Mesothelial cell of epicardium (in vitro differentiated cells): ENCODE measurements around the gene GASK1A. TPM values are rescaled to one million over a fixed set of nuclear protein-coding genes. Genes with fewer than 3 reads are reported as not detected.

ENCODE experiments used
- DNase-seq, 2 experiments: peaks; one replicate each; pipeline ENCODE4 v3.0.0; 2021; ENCODE audit warnings: low spot score in 2 of 2; ENCODE audit not compliant: unreplicated experiment in 2 of 2
- H3K27ac Mint-ChIP-seq: 2 replicates; pipeline ENCODE4 v1.8.0; 2021; ENCODE audit warnings: mixed read lengths
- H3K27me3 Mint-ChIP-seq: 2 replicates; pipeline ENCODE4 v1.8.0; 2021; ENCODE audit warnings: low read depth, mixed read lengths
- H3K36me3 Mint-ChIP-seq: 2 replicates; pipeline ENCODE4 v1.8.0; 2021; ENCODE audit warnings: mixed read lengths
- H3K4me1 Mint-ChIP-seq: 2 replicates; pipeline ENCODE4 v1.8.0; 2021; ENCODE audit warnings: mixed read lengths
- H3K4me3 Mint-ChIP-seq: 2 replicates; pipeline ENCODE4 v1.8.0; 2021; ENCODE audit warnings: mild to moderate bottlenecking, moderate library complexity, mixed read lengths
- H3K9me3 Mint-ChIP-seq: 2 replicates; pipeline ENCODE4 v1.8.0; 2021; ENCODE audit warnings: mixed read lengths
- total RNA-seq: library from RNA; stranded (reverse); gene quantifications from 3 replicates; pipeline ENCODE4 v1.2.1, GENCODE V29; 2021
- TF ChIP-seq, protein P1 (sequence below): fragments of 200-600 bp; sonication (generic); IDR thresholded peaks from one replicate; pipeline ENCODE4 v1.5.0; 2021; ENCODE audit warnings: antibody characterized with exemption; ENCODE audit not compliant: unreplicated experiment

The GASK1A gene
- total RNA-seq, 1 donor from 2014 or later: 1.6 TPM

DNA sequence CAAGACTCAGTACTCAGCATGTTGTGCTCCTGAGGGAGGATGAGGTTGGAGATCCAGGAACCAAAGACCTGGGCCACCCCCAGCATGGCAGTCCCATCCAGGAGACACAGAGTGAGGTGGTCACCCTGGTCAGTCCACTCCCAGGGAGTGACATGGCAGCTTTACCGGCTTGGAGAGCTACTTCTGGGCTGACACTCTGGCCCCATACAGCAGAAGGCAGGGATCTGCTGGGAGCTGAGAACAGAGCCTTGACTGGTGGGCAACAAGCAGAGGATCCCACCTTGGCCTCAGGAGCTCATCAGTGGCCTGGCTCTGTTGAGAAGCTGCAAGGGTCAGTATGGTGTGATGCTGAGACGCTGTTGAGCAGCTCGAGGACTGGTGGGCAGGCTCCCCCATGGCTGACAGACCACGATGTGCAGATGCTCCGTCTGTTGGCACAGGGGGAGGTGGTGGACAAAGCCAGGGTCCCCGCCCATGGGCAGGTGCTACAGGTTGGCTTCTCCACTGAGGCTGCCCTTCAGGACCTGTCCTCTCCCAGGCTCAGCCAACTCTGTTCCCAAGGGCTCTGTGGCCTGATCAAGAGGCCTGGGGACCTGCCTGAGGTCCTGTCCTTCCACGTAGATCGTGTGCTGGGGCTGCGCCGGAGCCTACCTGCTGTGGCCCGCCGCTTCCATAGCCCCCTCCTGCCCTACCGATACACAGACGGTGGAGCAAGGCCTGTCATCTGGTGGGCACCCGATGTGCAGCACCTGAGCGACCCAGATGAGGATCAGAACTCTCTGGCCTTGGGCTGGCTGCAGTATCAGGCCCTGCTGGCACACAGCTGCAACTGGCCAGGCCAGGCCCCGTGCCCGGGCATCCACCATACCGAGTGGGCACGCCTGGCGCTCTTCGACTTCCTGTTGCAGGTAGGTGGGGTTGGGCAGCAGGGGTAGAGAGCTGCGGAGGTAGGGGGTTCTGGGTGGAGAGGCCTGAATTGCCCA is 53.8 kb downstream of the GASK1A start:
- H3K4me1 Mint-ChIP-seq: no peaks in the 10 kb centered on the region
- no peaks in the 10 kb centered on the region for H3K36me3 Mint-ChIP-seq
- TF ChIP-seq, protein P1, sequence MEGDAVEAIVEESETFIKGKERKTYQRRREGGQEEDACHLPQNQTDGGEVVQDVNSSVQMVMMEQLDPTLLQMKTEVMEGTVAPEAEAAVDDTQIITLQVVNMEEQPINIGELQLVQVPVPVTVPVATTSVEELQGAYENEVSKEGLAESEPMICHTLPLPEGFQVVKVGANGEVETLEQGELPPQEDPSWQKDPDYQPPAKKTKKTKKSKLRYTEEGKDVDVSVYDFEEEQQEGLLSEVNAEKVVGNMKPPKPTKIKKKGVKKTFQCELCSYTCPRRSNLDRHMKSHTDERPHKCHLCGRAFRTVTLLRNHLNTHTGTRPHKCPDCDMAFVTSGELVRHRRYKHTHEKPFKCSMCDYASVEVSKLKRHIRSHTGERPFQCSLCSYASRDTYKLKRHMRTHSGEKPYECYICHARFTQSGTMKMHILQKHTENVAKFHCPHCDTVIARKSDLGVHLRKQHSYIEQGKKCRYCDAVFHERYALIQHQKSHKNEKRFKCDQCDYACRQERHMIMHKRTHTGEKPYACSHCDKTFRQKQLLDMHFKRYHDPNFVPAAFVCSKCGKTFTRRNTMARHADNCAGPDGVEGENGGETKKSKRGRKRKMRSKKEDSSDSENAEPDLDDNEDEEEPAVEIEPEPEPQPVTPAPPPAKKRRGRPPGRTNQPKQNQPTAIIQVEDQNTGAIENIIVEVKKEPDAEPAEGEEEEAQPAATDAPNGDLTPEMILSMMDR: no peak
- H3K27ac Mint-ChIP-seq: no peak overlapping the region
- H3K4me3 Mint-ChIP-seq: no peak overlapping the region
- H3K9me3 Mint-ChIP-seq: no peaks in the 10 kb centered on the region
- DNase-seq: no peak
- peaks cover 28% of the 10 kb centered on the region for H3K27me3 Mint-ChIP-seq

DNA sequence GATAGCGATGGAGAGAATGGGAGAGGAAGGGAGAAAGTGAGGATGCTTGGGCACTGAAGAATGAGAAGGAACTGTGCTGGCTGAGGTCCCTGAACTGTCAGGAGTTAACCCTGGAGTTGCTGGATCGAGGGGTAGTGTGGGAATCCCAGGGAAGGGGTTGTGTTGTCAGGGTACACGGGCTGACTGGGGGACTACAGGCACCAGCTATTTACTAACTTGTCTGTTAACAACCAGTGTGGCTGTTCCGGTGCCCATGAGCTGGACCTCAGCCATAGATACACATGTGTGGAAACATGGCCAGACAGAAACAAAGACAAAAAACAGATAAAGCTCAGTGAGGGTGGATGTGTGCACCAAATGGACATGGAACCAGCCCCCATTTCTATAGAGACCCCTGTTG is 55.1 kb downstream of the GASK1A start:
- H3K4me1 Mint-ChIP-seq: no peaks in the 10 kb centered on the region
- no peaks in the 10 kb centered on the region for H3K36me3 Mint-ChIP-seq
- H3K27ac Mint-ChIP-seq: no peak overlapping the region
- H3K9me3 Mint-ChIP-seq: no peaks in the 10 kb centered on the region
- TF ChIP-seq, protein P1: no peak
- peaks cover 36% of the 10 kb centered on the region for H3K27me3 Mint-ChIP-seq
- no peak for DNase-seq
- H3K4me3 Mint-ChIP-seq: no peak overlapping the region

DNA sequence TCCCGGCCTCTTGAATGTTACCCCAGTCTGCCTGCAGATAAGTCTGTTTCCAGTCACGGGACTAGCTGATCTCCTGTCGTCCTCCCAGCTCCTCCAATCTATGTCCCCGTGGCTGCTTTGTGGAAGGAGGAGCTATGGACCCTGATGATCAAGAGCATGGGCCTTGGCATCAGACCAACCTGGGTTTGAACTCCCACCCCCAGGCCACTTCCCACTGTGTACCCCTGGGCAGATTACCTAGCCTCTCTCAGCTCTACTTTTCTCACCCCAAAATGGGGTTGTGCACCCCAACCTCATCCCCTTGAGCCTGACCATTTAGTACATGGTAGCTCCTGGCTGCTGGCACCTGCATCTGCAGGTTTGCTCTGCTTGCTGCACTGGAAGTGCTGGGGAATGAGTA is 55.8 kb downstream of the GASK1A start:
- H3K4me3 Mint-ChIP-seq: no peak overlapping the region
- DNase-seq: no peak
- TF ChIP-seq, protein P1: no peak
- peaks cover 39% of the 10 kb centered on the region for H3K27me3 Mint-ChIP-seq
- H3K4me1 Mint-ChIP-seq: no peaks in the 10 kb centered on the region
- no peaks in the 10 kb centered on the region for H3K36me3 Mint-ChIP-seq
- H3K27ac Mint-ChIP-seq: no peak overlapping the region
- H3K9me3 Mint-ChIP-seq: no peaks in the 10 kb centered on the region

DNA sequence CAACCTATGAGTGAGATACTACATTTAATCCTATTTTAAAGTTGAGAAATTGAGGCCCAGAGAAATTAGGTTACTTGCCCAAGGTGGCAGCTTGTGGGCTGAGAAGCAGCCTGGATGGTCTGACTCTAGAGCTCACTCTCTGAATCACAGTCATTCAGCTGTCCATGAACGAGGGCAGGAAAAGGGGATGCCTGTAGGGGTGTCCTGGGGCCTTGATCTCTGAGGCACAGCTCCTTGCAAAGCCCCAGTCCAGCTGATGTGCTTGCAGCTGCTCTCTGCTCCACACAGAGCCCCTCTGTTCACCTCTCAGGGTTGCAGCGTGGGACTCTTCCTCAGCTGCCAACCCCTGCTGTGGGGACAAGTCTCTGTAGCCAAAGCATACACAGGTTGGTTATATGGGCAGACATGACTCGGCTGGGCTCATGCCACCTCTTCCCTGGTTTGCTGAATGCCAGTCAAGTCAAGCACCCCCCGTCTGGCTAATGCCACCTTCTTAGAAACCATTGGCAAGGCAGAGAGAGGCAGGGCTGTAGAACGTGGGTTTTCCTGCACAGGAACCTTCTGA is 56.8 kb downstream of the GASK1A start:
- peaks cover 39% of the 10 kb centered on the region for H3K27me3 Mint-ChIP-seq
- H3K27ac Mint-ChIP-seq: no peak overlapping the region
- H3K4me1 Mint-ChIP-seq: no peaks in the 10 kb centered on the region
- TF ChIP-seq, protein P1: no peak
- no peaks in the 10 kb centered on the region for H3K36me3 Mint-ChIP-seq
- no peak for DNase-seq
- no peaks in the 10 kb centered on the region for H3K9me3 Mint-ChIP-seq
- H3K4me3 Mint-ChIP-seq: no peak overlapping the region

DNA sequence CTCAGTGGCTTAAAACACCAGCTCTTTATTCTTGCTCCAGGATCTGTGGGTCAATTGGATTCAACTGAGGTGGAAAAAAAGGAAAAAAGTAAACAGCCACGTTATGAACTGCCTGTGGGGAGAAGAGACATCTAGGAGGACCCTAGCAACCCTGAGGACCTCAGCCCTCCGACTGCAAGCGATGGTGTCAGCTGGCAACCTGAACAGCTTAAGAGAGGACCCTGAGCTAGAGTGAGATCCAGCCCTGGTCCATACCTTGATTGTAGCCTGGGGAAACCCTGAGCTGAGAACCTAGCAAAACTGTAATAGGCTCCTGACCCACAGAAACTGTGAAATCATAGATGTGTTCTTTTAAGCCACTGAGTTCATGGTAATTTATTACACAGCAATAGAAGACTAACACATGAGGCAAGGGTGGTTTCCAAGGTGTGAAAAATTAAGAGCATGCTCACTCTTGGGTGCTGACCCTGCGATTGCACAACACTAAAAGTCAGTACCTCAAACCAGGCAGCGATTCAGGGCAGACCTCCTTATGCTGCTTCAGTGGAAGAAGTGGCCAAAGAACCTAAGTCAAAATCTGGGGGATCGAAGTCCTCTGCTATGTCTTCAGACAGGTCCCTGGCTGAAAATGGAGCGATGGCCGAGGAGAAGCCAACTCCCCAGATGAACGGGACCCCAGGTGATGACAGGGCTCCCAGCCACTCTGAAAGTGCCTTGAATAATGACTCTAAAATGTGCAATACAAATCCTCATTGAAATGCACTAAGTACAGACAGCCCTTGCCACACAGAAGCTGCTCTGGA is 57.7 kb downstream of the GASK1A start:
- Mint-ChIP-seq H3K36me3 (no peaks in the 10 kb centered on the region), H3K27me3 (peaks cover 39% of the 10 kb centered on the region), H3K27ac (no peak overlapping the region), H3K4me1 (no peaks in the 10 kb centered on the region), H3K9me3 (peaks cover 6% of the 10 kb centered on the region), H3K4me3 (no peak overlapping the region)
- TF ChIP-seq, protein P1: no peak
- no peak for DNase-seq
